ENCODE results near the gene SPINK2. TPM values are rescaled to one million over a fixed set of nuclear protein-coding genes. Genes with fewer than 3 reads are reported as not detected.

Gene SPINK2, protein sequence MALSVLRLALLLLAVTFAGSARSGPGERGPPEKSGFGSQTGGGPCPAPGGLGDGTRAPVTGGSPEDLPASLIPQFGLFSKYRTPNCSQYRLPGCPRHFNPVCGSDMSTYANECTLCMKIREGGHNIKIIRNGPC
- 1 to 10 TPM in 2 of 4 donors, not detected in 2; 3.4 to 4.5 TPM for total RNA-seq

DNA sequence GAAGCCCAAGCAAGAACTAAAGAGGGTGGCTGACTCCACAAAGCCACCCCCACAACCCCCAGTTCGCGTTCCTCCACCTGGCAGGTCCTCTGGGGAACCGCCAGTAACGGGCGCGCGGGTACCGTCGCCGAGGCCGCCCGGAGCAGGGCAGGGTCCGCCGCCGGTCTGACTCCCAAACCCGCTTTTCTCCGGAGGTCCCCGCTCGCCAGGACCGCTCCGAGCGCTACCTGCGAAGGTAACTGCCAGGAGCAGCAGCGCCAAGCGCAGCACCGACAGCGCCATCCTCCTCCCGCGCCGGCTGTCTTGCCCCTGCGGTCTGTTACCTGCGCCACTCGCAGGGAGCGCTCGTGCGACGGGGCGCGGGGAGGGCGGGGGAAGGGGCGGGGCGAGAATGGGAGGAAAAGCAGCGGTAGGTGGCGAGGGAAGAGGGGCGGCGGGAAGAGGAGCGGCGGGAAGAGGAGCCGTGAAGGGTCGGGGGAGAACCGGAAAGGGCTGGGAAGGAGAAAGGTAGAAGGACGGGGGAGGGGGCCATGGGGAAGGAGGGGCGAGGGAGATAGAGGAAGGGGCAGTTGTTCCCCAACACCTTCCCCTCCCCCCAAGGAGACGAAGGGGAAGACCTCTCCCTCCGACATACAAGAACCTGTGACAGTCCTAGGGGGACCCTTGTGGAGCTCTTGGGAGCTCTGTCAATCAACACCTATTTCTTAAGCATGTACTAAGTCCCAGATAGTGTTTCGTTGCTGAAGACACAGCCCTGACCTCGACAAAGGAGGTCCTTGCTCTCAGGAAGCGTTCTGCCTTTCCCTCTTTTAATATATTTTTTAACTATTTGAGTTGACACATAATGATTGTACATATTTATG is at the start of gene SPINK2:
Gene SPINK2 (minus strand): TSS at position 321 of the 863 bp plus-strand sequence. CDS start 39 bp downstream, at position 282.
- intact Hi-C loops (cut with DNase I; ENCODE audit: low total_unique reads), result no loop called here
- Histone ChIP-seq H3K4me1 (peaks cover 5 to 10% of the 10 kb centered on the region in 2 donors), H3K9me3 (no peaks in the 10 kb centered on the region), H3K4me3 (peak within 1 kb of the TSS; percentile 33 to 64 (median 46)), H3K36me3 (no peaks in the 10 kb centered on the region), H3K27ac (no peak within 1 kb of the TSS), H3K27me3 (peaks cover 3 to 21% (median 11%) of the 10 kb centered on the region in 3 donors)
- no peak for DNase-seq
- in situ Hi-C loops (cut with MboI; ENCODE audit: low sequenced_read_pairs in 4 of 4), result loop anchor here in 1 of 4 donors (25.0 kb wide), 1 partner anchor 409 kb away; no protein-coding TSS in a partner anchor
- TF ChIP-seq, protein P1, sequence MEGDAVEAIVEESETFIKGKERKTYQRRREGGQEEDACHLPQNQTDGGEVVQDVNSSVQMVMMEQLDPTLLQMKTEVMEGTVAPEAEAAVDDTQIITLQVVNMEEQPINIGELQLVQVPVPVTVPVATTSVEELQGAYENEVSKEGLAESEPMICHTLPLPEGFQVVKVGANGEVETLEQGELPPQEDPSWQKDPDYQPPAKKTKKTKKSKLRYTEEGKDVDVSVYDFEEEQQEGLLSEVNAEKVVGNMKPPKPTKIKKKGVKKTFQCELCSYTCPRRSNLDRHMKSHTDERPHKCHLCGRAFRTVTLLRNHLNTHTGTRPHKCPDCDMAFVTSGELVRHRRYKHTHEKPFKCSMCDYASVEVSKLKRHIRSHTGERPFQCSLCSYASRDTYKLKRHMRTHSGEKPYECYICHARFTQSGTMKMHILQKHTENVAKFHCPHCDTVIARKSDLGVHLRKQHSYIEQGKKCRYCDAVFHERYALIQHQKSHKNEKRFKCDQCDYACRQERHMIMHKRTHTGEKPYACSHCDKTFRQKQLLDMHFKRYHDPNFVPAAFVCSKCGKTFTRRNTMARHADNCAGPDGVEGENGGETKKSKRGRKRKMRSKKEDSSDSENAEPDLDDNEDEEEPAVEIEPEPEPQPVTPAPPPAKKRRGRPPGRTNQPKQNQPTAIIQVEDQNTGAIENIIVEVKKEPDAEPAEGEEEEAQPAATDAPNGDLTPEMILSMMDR (IDR thresholded peaks at IDR 0.05 in 4 of 5, conservative IDR thresholded peaks at IDR 0.05 in 1 of 5), result peak in 1 of 5 experiments; percentile 23
- TF ChIP-seq POLR2A (IDR thresholded peaks at IDR 0.05), result no peak
- ATAC-seq, result peak; percentile 34 to 56

DNA sequence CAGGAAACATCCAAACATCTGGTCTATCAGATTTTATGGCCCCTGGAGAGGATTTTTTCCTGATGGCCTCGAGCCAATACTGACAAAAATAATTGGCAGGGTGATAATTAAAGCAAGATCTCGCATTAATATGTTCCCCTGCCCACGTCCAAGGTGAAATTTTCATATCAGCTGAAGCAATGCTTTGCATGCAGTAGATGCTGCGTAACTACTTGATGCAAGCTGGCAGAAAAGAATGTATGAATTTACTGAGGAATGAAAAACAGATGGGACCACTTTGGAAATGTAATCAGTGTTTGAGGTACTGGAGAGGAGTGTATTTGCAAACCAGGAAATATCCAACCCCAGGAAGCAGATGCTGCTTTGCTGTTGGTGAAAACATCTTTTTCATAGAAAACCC is 49.4 kb upstream of the SPINK2 start:
- in situ Hi-C loops (cut with MboI; ENCODE audit: low sequenced_read_pairs in 4 of 4) (no loop called here), intact Hi-C loops (cut with DNase I; ENCODE audit: low total_unique reads) (no loop called here)
- Histone ChIP-seq H3K4me1 (no peaks in the 10 kb centered on the region), H3K27me3 (no peaks in the 10 kb centered on the region), H3K4me3 (no peak overlapping the region), H3K9me3 (no peaks in the 10 kb centered on the region), H3K27ac (no peak overlapping the region), H3K36me3 (no peaks in the 10 kb centered on the region)
- TF ChIP-seq, protein P1 (IDR thresholded peaks at IDR 0.05 in 4 of 5, conservative IDR thresholded peaks at IDR 0.05 in 1 of 5), result no peak
- no peak for TF ChIP-seq POLR2A (IDR thresholded peaks at IDR 0.05)
- DNase-seq (no peak), ATAC-seq (no peak)

DNA sequence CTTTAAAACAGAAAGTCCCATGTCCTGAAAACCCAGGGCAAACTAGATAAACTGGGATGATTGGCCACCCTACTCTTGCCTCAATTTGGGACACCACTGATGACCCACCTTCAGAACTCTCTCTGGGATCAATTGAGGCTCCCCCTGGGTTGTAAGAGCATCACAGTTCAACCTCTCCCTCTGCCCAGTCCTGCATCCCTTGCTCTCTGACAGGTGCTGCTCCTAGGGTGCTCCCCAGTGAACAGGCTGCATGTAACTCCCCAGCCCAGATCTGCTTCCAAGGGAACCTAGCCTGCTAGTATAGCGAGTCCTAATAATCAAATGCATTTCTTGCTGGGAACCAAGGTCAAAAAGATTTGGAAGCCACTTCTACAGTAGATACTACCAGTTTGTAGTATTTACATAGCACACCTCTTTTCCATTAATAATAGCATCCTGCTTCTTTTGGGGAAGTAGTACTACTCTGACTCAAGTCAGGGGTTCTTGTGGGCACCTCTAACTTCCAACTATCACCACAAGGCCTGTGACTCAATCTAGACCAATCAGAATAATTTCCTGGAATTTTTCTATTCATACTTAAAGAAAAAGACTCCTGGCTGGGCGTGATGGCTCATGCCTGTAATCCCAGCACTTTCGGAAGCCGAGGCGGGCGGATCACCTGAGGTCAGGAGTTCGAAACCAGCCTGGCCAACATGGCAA is 42.1 kb upstream of the SPINK2 start:
- Histone ChIP-seq H3K27me3 (no peaks in the 10 kb centered on the region), H3K9me3 (no peaks in the 10 kb centered on the region), H3K4me3 (no peak overlapping the region), H3K36me3 (no peaks in the 10 kb centered on the region), H3K27ac (no peak overlapping the region), H3K4me1 (no peaks in the 10 kb centered on the region)
- DNase-seq (no peak), ATAC-seq (no peak)
- intact Hi-C loops (cut with DNase I; ENCODE audit: low total_unique reads), result no loop called here
- in situ Hi-C loops (cut with MboI; ENCODE audit: low sequenced_read_pairs in 4 of 4), result no loop called here
- TF ChIP-seq POLR2A (IDR thresholded peaks at IDR 0.05), result no peak
- TF ChIP-seq, protein P1 (IDR thresholded peaks at IDR 0.05 in 4 of 5, conservative IDR thresholded peaks at IDR 0.05 in 1 of 5), result no peak

DNA sequence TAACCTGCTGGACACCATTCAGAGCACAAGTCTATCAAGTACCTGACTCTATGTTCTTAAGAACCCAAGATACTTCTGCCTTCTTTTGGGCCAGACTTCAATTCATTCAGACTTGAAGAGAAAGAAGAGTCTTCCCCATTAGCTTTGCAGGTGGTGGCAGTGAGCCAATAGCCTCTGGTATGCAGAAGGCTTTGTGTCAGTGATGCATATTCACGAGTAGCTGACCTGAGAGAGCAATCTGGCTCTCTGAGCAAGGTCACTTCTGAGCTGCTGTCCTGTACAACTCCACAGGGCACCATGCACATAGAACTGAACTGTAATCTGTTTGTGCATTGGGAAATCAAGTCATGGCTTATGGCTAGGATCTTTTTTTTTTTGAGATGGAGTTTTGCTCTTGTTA is 39.9 kb upstream of the SPINK2 start:
- H3K4me3 ChIP-seq, result no peak overlapping the region
- TF ChIP-seq, protein P1 (IDR thresholded peaks at IDR 0.05 in 4 of 5, conservative IDR thresholded peaks at IDR 0.05 in 1 of 5), result no peak
- no peak for TF ChIP-seq POLR2A (IDR thresholded peaks at IDR 0.05)
- H3K4me1 ChIP-seq, result no peaks in the 10 kb centered on the region
- intact Hi-C loops (cut with DNase I; ENCODE audit: low total_unique reads) (no loop called here), in situ Hi-C loops (cut with MboI; ENCODE audit: low sequenced_read_pairs in 4 of 4) (no loop called here)
- no peak for ATAC-seq
- no peak overlapping the region for H3K27ac ChIP-seq
- no peaks in the 10 kb centered on the region for H3K9me3 ChIP-seq
- no peaks in the 10 kb centered on the region for H3K27me3 ChIP-seq
- DNase-seq, result no peak
- H3K36me3 ChIP-seq, result no peaks in the 10 kb centered on the region

All from gastrocnemius medialis (tissue), 4 donors.